Panc1 (cell line): ENCODE data around the gene FAM50B. TPM values are rescaled to one million over a fixed set of nuclear protein-coding genes. Genes with fewer than 3 reads are reported as not detected.

ENCODE experiments used
- ATAC-seq: fragments of 200-7000 bp; cut with Tn5 transposase; 2 replicates; pipeline ENCODE4 v1.9.1; 2020; ENCODE audit warnings: mild to moderate bottlenecking, moderate library complexity
- BruUV-seq: library from RNA; stranded (reverse); fragments of 400-500 nt; replicated peaks from 2 replicates; lab custom pipeline; 2021; lab: Mats Ljungman, UMichigan
- CTCF ChIA-PET: fragments of 300-600 bp; sonication (Branson Sonifier 250); formaldehyde crosslinking; loops from one replicate; lab custom pipeline; 2022; ENCODE audit warnings: antibody characterized with exemption; lab: Charles Lee
- POLR2A ChIA-PET: fragments of 300-600 bp; sonication (Branson Sonifier 250); formaldehyde crosslinking; loops from one replicate; lab custom pipeline; 2022; ENCODE audit warnings: antibody characterized with exemption; lab: Charles Lee
- DNase-seq: peaks from one replicate; pipeline ENCODE4 v3.0.0-alpha.2; 2010; ENCODE audit warnings: low read depth, low spot score
- H3K27ac ChIP-seq: 2 replicates; pipeline ENCODE4 v1.5.1; 2011; ENCODE audit warnings: mild to moderate bottlenecking, low read length, inconsistent platforms
- H3K27me3 ChIP-seq: fragments of 200-500 bp; sonication (Bioruptor generic); 2 replicates; pipeline ENCODE4 v1.6.0; 2014; ENCODE audit warnings: low read length, inconsistent platforms; ENCODE audit not compliant: control insufficient read depth, insufficient read depth
- H3K36me3 ChIP-seq: fragments of 200-500 bp; sonication (Bioruptor generic); 2 replicates; pipeline ENCODE4 v1.5.1; 2014; ENCODE audit warnings: inconsistent platforms, mild to moderate bottlenecking, low read length, moderate library complexity; ENCODE audit not compliant: control insufficient read depth, insufficient read depth
- H3K4me1 ChIP-seq: 2 replicates; pipeline ENCODE4 v1.5.1; 2011; ENCODE audit warnings: inconsistent platforms, mild to moderate bottlenecking, low read length, moderate library complexity; ENCODE audit not compliant: control insufficient read depth, insufficient read depth
- H3K4me3 ChIP-seq, 2 experiments: 2 replicates each; pipeline ENCODE4 v1.5.1; 2011 to 2012; ENCODE audit warnings: low read depth in 2 of 2, low read length in 2 of 2, mild to moderate bottlenecking in 2 of 2, inconsistent platforms in 1 of 2, moderate library complexity in 1 of 2
- H3K9me3 ChIP-seq: fragments of 200-500 bp; sonication (Bioruptor generic); 2 replicates; pipeline ENCODE4 v1.5.1; 2014; ENCODE audit warnings: low read depth, mild to moderate bottlenecking, inconsistent platforms, low read length, moderate library complexity; ENCODE audit not compliant: control insufficient read depth, insufficient read depth
- CTCF ChIP-seq: fragments of 450-650 bp; IDR thresholded peaks from 2 replicates; pipeline ENCODE4 v1.5.1; 2017; ENCODE audit warnings: mild to moderate bottlenecking
- POLR2AphosphoS5 ChIP-seq: IDR thresholded peaks from 2 replicates; pipeline ENCODE4 v1.6.1; 2012; ENCODE audit warnings: mild to moderate bottlenecking, low read depth, low read length, moderate library complexity
- SIN3A ChIP-seq: IDR thresholded peaks from 2 replicates; pipeline ENCODE4 v1.6.1; 2012; ENCODE audit warnings: low read depth, mild to moderate bottlenecking, low read length, moderate library complexity, borderline replicate concordance; ENCODE audit not compliant: insufficient read depth
- TCF7L2 ChIP-seq: IDR thresholded peaks from 2 replicates; pipeline ENCODE4 v1.6.1; 2011; ENCODE audit warnings: mild to moderate bottlenecking, low read depth, low read length, inconsistent platforms
- in situ Hi-C: cut with HindIII; loops from 2 replicates; pipeline ENCODE4 v1.10.0; 2016; ENCODE audit warnings: low sequenced_read_pairs, low pct_unique_long_range_greater_than_20kb
- intact Hi-C: fragments of 100-400 bp; cut with micrococcal nuclease; formaldehyde crosslinking; loops from one replicate; pipeline ENCODE4 v1.10.0; 2022; ENCODE audit not compliant: unreplicated experiment
- total RNA-seq: library from RNA; stranded (reverse); gene quantifications from one replicate; pipeline ENCODE4 v1.2.1, GENCODE V29; 2021; ENCODE audit not compliant: unreplicated experiment
- TF ChIP-seq, protein P1 (sequence below), 2 experiments: IDR thresholded peaks; 2 replicates each; pipeline ENCODE4 v1.6.1; 2011 to 2012; ENCODE audit warnings: low read depth in 2 of 2, control low read depth in 1 of 2, low read length in 1 of 2, mild to moderate bottlenecking in 1 of 2, moderate library complexity in 1 of 2; ENCODE audit not compliant: insufficient read depth in 1 of 2

Gene FAM50B
- total RNA-seq, 1 experiment from 2014 or later = not detected

DNA sequence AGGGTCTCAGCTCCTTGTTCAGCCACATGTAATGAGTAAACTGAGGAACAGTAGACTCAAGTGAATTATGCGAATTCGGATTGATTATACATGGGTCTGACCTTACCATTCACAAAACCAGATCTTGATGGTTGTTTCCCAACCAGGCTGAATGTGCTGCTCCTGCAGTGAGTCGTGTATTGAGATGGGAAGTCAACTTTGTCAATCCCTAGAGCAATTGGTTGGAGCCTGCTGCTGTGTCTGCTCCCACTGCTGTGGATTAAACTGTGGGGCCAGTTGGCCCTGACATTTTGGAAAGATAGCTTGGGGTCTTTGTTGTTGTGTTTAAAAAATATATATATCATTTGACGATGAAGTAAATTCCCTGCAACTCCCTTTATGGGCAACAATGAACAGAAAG, 23.9 kb downstream of the FAM50B start:
- in situ Hi-C loops = no loop called here
- H3K27me3 ChIP-seq = no peaks in the 10 kb centered on the region
- no peak for ATAC-seq
- no TSS peak for BruUV-seq
- no peaks in the 10 kb centered on the region for H3K36me3 ChIP-seq
- no peak for TF ChIP-seq TCF7L2
- no peak for TF ChIP-seq POLR2AphosphoS5
- no peak for TF ChIP-seq SIN3A
- TF ChIP-seq CTCF = no peak
- TF ChIP-seq, protein P1, sequence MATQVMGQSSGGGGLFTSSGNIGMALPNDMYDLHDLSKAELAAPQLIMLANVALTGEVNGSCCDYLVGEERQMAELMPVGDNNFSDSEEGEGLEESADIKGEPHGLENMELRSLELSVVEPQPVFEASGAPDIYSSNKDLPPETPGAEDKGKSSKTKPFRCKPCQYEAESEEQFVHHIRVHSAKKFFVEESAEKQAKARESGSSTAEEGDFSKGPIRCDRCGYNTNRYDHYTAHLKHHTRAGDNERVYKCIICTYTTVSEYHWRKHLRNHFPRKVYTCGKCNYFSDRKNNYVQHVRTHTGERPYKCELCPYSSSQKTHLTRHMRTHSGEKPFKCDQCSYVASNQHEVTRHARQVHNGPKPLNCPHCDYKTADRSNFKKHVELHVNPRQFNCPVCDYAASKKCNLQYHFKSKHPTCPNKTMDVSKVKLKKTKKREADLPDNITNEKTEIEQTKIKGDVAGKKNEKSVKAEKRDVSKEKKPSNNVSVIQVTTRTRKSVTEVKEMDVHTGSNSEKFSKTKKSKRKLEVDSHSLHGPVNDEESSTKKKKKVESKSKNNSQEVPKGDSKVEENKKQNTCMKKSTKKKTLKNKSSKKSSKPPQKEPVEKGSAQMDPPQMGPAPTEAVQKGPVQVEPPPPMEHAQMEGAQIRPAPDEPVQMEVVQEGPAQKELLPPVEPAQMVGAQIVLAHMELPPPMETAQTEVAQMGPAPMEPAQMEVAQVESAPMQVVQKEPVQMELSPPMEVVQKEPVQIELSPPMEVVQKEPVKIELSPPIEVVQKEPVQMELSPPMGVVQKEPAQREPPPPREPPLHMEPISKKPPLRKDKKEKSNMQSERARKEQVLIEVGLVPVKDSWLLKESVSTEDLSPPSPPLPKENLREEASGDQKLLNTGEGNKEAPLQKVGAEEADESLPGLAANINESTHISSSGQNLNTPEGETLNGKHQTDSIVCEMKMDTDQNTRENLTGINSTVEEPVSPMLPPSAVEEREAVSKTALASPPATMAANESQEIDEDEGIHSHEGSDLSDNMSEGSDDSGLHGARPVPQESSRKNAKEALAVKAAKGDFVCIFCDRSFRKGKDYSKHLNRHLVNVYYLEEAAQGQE (IDR thresholded peaks at IDR 0.05; ENCODE audit: insufficient read depth in 1 of 2, low read depth in 2 of 2, low read length in 1 of 2) = no peak
- ChIA-PET CTCF (no interaction called here), POLR2A (no interaction called here)
- intact Hi-C loops = no loop called here
- no peak overlapping the region for H3K27ac ChIP-seq
- DNase-seq = no peak
- H3K9me3 ChIP-seq = no peaks in the 10 kb centered on the region
- no peaks in the 10 kb centered on the region for H3K4me1 ChIP-seq
- no peak overlapping the region for H3K4me3 ChIP-seq

- in situ Hi-C loops = no loop called here
- no peaks in the 10 kb centered on the region for H3K36me3 ChIP-seq
- intact Hi-C loops = no loop called here
- CTCF ChIA-PET = interaction anchor here (0.6 kb wide), 1 partner anchor 40 kb away, joined by 9 read pairs; no protein-coding TSS in a partner anchor
- no peaks in the 10 kb centered on the region for H3K9me3 ChIP-seq
- H3K27ac ChIP-seq = no peak overlapping the region
- H3K4me3 ChIP-seq = no peak overlapping the region
- POLR2A ChIA-PET = interaction anchor here (0.6 kb wide), 2 partner anchors 11 to 132 kb away, joined by 4 to 12 read pairs; no protein-coding TSS in a partner anchor
- H3K27me3 ChIP-seq = no peaks in the 10 kb centered on the region
- TF ChIP-seq CTCF (no peak), TCF7L2 (no peak), SIN3A (no peak), POLR2AphosphoS5 (no peak)
- TF ChIP-seq, protein P1 (IDR thresholded peaks at IDR 0.05; ENCODE audit: insufficient read depth in 1 of 2, low read depth in 2 of 2, low read length in 1 of 2) = no peak
- BruUV-seq = no TSS peak
- ATAC-seq (no peak), DNase-seq (no peak)
- H3K4me1 ChIP-seq = no peaks in the 10 kb centered on the region
These were observed 24.9 kb downstream of the FAM50B start for GRCh38 chr6:3874069-3874468.
